T-helper 9 cell (primary cell): Measurements from ENCODE around the gene POLR3B.
"Not testable (repeated sequence)": the region's sequence is repeated elsewhere in the genome, so short reads cannot be mapped to it uniquely, and the experiment has no call there.

ENCODE experiments used
- DNase-seq: peaks from one replicate; pipeline ENCODE4 v3.0.0-alpha.2; 2020

POLR3B gene

GRCh38 chr12:106417926-106418910, 60.7 kb downstream of the POLR3B start:
- no peak for DNase-seq

GRCh38 chr12:106418970-106419369, 61.4 kb downstream of the POLR3B start:
- DNase-seq = no peak

DNA sequence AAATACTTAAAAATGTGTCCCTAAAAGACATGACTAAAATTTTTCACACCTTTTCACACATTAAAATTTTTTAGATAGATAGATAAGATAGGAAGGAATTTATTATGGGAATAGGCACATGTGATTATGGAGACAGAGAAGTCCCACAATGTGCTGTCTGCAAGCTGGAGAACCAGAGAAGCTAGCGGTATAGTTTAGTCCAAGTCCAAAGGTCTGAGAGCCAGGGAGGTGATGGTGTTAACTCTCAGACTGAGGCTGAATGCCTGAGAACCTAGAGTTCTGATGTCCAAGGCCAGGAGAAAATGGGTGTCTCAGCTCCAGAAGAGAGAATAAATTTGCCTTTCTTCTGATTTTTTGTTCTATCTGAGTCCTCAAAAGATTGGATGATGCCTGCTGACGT, 65.7 kb downstream of the POLR3B start:
- no peak for DNase-seq

DNA sequence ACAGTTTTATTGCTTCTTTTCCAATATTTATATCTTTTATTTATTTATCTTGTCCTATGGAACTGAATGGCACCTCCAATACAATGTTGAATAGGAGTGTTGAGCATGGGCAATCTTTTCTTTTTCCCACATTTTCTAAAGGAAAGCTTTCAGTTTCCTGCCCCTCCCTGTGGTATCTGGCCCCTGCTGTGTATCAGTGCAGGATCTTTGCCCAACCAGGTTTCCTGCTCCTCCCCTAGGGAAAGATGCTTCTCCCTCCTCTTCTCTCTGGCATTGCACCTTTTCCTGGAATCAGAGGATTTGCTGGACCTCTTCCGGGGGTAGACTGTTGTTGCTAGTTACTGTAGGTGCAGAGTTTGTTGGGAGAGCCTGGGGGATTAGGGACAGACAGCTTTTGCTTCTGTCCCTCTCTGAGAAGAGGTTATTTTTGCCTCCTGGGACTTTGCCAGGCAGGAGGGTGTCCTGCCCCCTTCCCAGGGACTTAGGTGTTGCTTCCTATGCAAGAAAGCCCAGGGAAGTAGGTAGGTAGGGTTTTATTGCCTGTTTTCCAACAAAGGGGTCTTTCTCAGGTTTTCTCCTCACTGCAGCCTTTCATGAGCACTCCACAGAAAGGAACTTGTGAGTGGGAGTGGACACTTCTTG, 67.6 kb downstream of the POLR3B start:
- no peak for DNase-seq

DNA sequence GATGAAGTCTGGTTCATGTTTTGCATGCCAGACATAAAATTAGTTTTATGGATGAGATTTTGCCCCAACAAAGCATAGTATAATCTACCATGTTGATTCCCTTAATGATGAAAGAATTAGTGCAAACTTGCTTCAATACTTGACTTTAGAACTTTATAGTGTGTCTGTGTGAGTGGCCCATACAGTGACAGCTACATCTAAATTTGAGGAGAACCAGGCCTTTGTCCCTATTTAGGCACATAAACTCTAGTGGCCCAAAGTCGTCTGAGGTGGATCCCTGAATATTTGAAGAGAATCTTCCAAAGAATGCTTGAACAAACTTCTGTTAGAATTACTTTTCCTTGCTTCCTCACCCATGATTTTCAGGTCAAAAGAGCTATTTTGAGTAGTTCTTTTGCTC, 70.4 kb downstream of the POLR3B start:
- no peak for DNase-seq

- no peak for DNase-seq
Observed at GRCh38 chr12:106428384-106428783, 70.8 kb downstream of the POLR3B start.

DNA sequence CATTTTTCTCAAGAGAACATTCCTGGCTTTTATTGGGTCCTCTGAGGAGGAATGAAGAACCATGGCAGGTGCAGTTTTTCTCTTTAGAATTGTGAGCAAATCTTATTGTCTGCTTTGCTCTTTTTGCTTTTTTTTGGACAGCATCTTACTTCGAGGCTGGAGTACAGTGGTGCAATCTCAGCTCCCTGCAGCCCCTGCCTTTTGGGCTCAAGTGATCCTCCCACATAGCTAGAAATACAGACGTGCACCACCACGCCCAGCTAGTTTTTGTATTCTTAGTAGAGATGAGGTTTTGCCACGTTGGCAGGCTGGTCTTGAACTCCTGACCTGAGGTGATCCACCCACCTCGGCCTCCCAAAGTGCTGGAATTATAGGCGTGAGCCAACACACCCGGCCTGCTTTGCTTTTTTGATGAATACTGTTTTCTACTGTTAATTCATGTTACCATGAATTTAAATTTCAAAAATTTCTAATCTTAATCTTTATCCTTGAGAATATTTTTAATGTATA, 71.5 kb downstream of the POLR3B start:
- no peak for DNase-seq

GRCh38 chr12:106429636-106430035, 72.1 kb downstream of the POLR3B start:
- no peak for DNase-seq

- DNase-seq = no peak
Observed at GRCh38 chr12:106431839-106432411, 74.4 kb downstream of the POLR3B start.

DNA sequence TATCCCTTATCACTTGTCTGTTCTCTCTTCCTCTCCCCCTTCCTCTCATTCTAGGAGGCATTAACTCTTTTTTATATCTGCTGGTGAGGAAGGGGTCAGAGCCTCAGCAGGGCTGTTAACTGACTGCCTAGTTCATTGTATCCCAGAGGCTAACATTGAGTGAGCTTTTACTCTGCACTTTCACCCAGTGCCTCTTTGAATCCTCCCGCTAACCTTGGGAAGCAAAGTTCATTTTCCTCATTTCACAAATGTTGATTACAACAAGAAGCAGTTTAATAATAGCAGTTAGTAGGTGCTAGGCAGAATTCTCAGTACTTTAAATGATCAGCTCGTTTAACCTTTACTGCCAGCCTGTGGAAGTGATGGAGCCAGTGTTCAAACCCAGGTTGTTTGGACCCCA, 75.5 kb downstream of the POLR3B start:
- DNase-seq = no peak

GRCh38 chr12:106434526-106434925, 77.0 kb downstream of the POLR3B start:
- no peak for DNase-seq

- no peak for DNase-seq
Observed at GRCh38 chr12:106436164-106436563, 78.6 kb downstream of the POLR3B start.

DNA sequence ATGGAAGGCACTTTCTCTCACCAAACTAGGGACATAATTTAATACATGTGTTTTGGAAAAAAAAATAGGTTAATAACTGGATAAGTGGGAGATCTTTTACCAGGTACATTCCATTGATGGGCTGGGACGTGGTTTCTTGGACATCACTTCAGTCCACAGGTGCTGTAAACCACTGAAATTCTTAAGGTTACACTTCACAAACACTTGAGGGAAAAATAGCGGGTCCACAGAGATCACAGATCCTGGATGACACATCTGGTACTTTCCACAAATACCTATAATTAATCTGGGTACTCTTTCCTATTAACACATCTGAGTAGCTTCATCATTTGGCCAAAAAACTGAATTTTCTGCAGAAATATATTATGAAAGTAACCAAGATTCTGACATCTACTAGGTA, 85.0 kb downstream of the POLR3B start:
- DNase-seq = no peak

GRCh38 chr12:106445053-106445452, 87.5 kb downstream of the POLR3B start:
- DNase-seq = no peak

DNA sequence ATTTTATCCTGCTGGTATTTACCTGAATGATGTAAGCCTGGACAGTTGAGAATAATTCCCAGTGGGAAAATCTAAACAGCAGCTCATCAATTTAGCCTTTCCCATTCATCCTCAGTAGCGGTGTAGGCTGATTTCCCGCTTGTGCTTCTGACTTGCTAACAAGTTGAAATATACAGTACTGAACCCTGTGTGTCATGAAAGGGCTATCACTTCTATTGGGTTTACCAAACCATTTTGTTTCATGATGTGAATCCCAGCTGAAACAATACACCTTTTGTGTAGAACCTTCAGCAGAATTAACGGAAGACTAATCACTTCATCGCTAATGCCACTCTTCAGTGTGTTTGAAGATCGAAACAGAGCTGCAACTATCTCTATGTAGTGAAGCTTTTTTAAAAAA, 88.4 kb downstream of the POLR3B start:
- DNase-seq = no peak

GRCh38 chr12:106446419-106447092, 89.0 kb downstream of the POLR3B start:
- DNase-seq = no peak

- no peak for DNase-seq
Observed at GRCh38 chr12:106452309-106452708, 94.8 kb downstream of the POLR3B start.

- no peak for DNase-seq
Observed at GRCh38 chr12:106455111-106455510, 97.6 kb downstream of the POLR3B start.

DNA sequence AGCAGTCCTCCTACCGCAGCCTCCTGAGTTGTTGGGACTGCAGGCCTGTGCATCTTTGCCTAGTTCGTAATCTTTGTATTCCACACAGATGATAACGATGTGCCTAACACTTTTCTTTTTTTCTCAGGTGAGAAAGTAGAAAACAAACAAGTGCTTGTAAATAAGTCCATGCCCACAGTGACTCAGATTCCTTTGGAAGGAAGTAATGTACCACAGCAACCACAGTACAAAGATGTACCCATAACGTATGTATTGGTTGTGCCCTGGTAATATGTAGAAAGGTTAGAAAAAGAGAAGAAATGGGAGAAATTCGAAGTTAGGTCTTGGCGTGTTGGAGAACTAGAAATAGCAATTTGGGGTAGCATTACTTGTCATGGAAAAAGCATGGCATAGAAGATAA, 101.6 kb downstream of the POLR3B start:
- no peak for DNase-seq

DNA sequence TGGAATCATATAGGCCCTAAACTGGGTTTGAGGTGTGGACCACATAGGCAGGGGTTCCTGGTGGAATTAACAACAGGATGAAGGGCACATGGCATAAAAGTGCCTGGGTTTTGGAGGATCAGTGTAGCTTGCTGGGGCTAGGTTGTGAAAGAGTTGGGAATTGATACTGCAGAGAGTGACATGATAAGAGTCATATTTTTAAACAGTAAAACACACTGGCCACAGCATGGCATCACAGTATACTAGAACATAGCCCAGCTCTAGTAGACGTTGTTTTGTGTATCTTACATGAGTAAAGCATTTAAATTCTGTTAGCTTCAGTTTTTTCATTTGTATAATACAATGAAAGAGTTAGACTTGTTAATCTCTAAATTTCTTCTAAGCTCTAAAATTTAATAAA, 102.0 kb downstream of the POLR3B start:
- DNase-seq = no peak

- DNase-seq = no peak
Observed at GRCh38 chr12:106461730-106462129, 104.2 kb downstream of the POLR3B start.

GRCh38 chr12:106465605-106466004, 108.1 kb downstream of the POLR3B start:
- DNase-seq = not testable (repeated sequence)

- DNase-seq = not testable (repeated sequence)
Observed at GRCh38 chr12:106475662-106476061, 118.1 kb downstream of the POLR3B start.
